K562 (cell line): ENCODE results near the gene ERBB4. TPM values are rescaled to one million over a fixed set of nuclear protein-coding genes. Genes with fewer than 3 reads are reported as not detected.

Experiments used
- CREBBP ChIP-seq: IDR thresholded peaks from one replicate; pipeline ENCODE4 v1.6.1; 2012; ENCODE audit warnings: low read depth, mild to moderate bottlenecking, control low read depth, inconsistent platforms, low read length
- DDX20 ChIP-seq: fragments of 450-650 bp; IDR thresholded peaks from 2 replicates; pipeline ENCODE4 v1.6.1; 2016; ENCODE audit warnings: missing genetic modification characterization, low read depth, mild to moderate bottlenecking, missing compliant biosample characterization, moderate library complexity
- HMGN3 ChIP-seq: IDR thresholded peaks from 2 replicates; pipeline ENCODE4 v1.6.1; 2011; ENCODE audit warnings: borderline replicate concordance, low read depth, mild to moderate bottlenecking, mixed read lengths, low read length; ENCODE audit not compliant: insufficient read length; ENCODE audit errors: extremely low read depth
- SRSF3 ChIP-seq: fragments of 200-400 bp; formaldehyde crosslinking; IDR thresholded peaks from 2 replicates; pipeline ENCODE4 v1.6.1; 2016; ENCODE audit warnings: mild to moderate bottlenecking, low read length, moderate library complexity; ENCODE audit not compliant: insufficient read depth
- polyA plus RNA-seq, 8 experiments: library from polyadenylated mRNA; depleted of rRNA in 4 of 8; stranded (reverse) in 5 of 8; unstranded in 3 of 8; fragments of >200 nt; fragmentation: Nextera tagmentation in 2 of 8; fragmentation: Illumina TruSeq in 1 of 8; extraction: Ambion mirVana in 2 of 8; extraction: Trizol in 1 of 8; gene quantifications; 2 replicates each; pipeline versions ENCODE4 v1.2.1 to v1.2.3, GENCODE V29; 2011 to 2014; ENCODE audit warnings: inconsistent platforms in 1 of 8, missing spikeins in 1 of 8
- total RNA-seq, 7 experiments: library from RNA; depleted of rRNA in 6 of 7; stranded (reverse); fragments of >200 nt in 6 of 7; fragmentation: Illumina TruSeq in 2 of 7; extraction: Trizol in 2 of 7; gene quantifications; 2 replicates each; pipeline versions ENCODE4 v1.2.1 to v1.2.3, GENCODE V29; 2011 to 2021; ENCODE audit warnings: low replicate concordance in 1 of 7
- TF ChIP-seq, protein P1 (sequence below): sonication (generic); formaldehyde crosslinking; IDR thresholded peaks from 2 replicates; pipeline ENCODE4 v1.8.0; 2022; ENCODE audit warnings: mild to moderate bottlenecking, missing genetic modification reagents, borderline replicate concordance
- TF ChIP-seq, protein P2 (sequence below): fragments of 450-650 bp; IDR thresholded peaks from 2 replicates; pipeline ENCODE4 v1.6.1; 2016; ENCODE audit warnings: borderline replicate concordance
- TF ChIP-seq, protein P3 (sequence below), 2 experiments: IDR thresholded peaks; 2 replicates each; pipeline ENCODE4 v1.6.1; 2012; ENCODE audit warnings: improper control_type of control experiment in 2 of 2, low read depth in 2 of 2, low read length in 2 of 2, borderline replicate concordance in 1 of 2

The ERBB4 gene
- total and polyA plus RNA-seq, 9 of the 15 experiments (the other 6 are each of a cell fraction or from before 2014, with no cell fraction given) = not detected

DNA sequence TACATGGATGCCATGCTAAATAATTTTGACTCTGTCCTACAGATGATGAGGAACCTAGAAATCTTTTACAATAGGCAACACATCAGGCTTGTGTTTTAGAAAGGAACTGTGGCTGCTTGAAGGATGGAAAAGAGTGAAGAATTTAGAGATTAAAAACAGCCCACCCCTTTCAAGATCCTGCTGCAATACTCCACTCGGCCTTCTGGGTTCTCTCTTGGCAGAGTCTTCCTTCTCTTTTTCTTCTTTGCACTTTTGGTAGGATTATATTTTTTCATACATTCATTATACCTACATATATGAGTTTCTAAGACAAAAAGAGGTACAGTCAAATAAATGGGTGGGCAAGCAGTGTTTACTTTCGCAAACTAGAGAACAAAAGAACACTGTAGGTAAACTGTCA is 474.3 kb downstream of the ERBB4 start (continued):
- TF ChIP-seq, protein P1, sequence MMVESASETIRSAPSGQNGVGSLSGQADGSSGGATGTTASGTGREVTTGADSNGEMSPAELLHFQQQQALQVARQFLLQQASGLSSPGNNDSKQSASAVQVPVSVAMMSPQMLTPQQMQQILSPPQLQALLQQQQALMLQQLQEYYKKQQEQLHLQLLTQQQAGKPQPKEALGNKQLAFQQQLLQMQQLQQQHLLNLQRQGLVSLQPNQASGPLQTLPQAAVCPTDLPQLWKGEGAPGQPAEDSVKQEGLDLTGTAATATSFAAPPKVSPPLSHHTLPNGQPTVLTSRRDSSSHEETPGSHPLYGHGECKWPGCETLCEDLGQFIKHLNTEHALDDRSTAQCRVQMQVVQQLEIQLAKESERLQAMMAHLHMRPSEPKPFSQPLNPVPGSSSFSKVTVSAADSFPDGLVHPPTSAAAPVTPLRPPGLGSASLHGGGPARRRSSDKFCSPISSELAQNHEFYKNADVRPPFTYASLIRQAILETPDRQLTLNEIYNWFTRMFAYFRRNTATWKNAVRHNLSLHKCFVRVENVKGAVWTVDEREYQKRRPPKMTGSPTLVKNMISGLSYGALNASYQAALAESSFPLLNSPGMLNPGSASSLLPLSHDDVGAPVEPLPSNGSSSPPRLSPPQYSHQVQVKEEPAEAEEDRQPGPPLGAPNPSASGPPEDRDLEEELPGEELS = no peak
- TF ChIP-seq DDX20 (tag) (no peak), CREBBP (no peak), SRSF3 (no peak), HMGN3 (no peak)
- TF ChIP-seq, protein P2, sequence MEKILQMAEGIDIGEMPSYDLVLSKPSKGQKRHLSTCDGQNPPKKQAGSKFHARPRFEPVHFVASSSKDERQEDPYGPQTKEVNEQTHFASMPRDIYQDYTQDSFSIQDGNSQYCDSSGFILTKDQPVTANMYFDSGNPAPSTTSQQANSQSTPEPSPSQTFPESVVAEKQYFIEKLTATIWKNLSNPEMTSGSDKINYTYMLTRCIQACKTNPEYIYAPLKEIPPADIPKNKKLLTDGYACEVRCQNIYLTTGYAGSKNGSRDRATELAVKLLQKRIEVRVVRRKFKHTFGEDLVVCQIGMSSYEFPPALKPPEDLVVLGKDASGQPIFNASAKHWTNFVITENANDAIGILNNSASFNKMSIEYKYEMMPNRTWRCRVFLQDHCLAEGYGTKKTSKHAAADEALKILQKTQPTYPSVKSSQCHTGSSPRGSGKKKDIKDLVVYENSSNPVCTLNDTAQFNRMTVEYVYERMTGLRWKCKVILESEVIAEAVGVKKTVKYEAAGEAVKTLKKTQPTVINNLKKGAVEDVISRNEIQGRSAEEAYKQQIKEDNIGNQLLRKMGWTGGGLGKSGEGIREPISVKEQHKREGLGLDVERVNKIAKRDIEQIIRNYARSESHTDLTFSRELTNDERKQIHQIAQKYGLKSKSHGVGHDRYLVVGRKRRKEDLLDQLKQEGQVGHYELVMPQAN = no peak
- TF ChIP-seq, protein P3, sequence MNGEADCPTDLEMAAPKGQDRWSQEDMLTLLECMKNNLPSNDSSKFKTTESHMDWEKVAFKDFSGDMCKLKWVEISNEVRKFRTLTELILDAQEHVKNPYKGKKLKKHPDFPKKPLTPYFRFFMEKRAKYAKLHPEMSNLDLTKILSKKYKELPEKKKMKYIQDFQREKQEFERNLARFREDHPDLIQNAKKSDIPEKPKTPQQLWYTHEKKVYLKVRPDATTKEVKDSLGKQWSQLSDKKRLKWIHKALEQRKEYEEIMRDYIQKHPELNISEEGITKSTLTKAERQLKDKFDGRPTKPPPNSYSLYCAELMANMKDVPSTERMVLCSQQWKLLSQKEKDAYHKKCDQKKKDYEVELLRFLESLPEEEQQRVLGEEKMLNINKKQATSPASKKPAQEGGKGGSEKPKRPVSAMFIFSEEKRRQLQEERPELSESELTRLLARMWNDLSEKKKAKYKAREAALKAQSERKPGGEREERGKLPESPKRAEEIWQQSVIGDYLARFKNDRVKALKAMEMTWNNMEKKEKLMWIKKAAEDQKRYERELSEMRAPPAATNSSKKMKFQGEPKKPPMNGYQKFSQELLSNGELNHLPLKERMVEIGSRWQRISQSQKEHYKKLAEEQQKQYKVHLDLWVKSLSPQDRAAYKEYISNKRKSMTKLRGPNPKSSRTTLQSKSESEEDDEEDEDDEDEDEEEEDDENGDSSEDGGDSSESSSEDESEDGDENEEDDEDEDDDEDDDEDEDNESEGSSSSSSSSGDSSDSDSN (IDR thresholded peaks at IDR 0.05; ENCODE audit: borderline replicate concordance in 1 of 2, low read depth in 2 of 2, low read length in 2 of 2) = no peak
